ENCODE measurements around the gene SERPINB6. TPM values are rescaled to one million over a fixed set of nuclear protein-coding genes. Genes with fewer than 3 reads are reported as not detected.

Gene SERPINB6
- total and polyA plus RNA-seq, 9 of the 15 experiments (the other 6 are each of a cell fraction or from before 2014, with no cell fraction given): 86.6 to 211 (median 143) TPM

DNA sequence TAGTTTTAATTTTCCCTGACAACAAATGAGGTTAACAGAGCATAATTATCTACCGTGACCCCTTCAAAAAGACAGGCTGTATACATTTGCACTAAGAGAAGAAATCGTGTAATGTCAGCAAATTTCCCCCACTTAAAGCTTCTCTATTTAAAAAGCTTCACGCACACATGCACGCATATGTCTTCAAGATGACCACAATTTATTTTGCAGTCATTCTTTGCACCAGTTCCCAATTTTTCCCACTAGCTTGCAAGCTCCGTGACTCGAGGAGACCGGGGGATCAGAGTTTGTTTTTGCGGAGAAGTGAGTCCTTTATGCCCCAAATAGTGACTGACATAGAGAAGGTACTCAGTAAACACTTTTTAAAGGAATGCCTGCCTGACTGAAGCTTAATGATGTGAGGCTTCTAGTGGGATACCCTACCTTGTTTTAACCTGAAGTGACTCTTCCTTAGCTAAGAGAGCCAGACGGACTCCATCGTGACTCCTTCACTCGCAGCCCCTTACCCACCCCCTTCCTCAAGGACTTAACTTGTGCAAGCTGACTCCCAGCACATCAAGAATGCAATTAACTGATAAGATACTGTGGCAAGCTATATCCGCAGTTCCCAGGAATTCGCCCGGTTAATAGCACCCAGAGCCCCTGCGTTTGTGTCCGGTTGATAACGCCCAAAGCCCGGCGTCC, 19.0 kb upstream of the SERPINB6 start (continued):
- TF ChIP-seq, protein P1, sequence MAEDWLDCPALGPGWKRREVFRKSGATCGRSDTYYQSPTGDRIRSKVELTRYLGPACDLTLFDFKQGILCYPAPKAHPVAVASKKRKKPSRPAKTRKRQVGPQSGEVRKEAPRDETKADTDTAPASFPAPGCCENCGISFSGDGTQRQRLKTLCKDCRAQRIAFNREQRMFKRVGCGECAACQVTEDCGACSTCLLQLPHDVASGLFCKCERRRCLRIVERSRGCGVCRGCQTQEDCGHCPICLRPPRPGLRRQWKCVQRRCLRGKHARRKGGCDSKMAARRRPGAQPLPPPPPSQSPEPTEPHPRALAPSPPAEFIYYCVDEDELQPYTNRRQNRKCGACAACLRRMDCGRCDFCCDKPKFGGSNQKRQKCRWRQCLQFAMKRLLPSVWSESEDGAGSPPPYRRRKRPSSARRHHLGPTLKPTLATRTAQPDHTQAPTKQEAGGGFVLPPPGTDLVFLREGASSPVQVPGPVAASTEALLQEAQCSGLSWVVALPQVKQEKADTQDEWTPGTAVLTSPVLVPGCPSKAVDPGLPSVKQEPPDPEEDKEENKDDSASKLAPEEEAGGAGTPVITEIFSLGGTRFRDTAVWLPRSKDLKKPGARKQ (CRISPR knock-in tag; IDR thresholded peaks at IDR 0.05): no peak
- TF ChIP-seq PRDM10 (IDR thresholded peaks at IDR 0.05; ENCODE audit: partially characterized antibody): peak; percentile 74
- TF ChIP-seq RBM22 (IDR thresholded peaks at IDR 0.05; ENCODE audit: low read depth, low read length, poor library complexity, severe bottlenecking): no peak
- TF ChIP-seq RREB1 (CRISPR knock-in tag; IDR thresholded peaks at IDR 0.05): peak; percentile 75; the same call in 1 of the 2 replicates
- TF ChIP-seq, protein P2, sequence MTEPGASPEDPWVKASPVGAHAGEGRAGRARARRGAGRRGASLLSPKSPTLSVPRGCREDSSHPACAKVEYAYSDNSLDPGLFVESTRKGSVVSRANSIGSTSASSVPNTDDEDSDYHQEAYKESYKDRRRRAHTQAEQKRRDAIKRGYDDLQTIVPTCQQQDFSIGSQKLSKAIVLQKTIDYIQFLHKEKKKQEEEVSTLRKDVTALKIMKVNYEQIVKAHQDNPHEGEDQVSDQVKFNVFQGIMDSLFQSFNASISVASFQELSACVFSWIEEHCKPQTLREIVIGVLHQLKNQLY (CRISPR knock-in tag; conservative IDR thresholded peaks at IDR 0.05): 0 out of 4 replicates have a peak, but pooled peaks of 1 of the 2 experiments have one; percentile 22
- peak; percentile 87 for TF ChIP-seq TAL1 (IDR thresholded peaks at IDR 0.05)
- peak; percentile 34; the same call in 1 of the 2 replicates for TF ChIP-seq NFE2L1 (tag; IDR thresholded peaks at IDR 0.05; ENCODE audit: borderline replicate concordance, low read depth)
- TF ChIP-seq CHD4 (IDR thresholded peaks at IDR 0.05; ENCODE audit: insufficient read depth, insufficient replicate concordance, low read depth, low read length, poor library complexity, severe bottlenecking): no peak
- no peak for TF ChIP-seq ZNF384 (IDR thresholded peaks at IDR 0.05; ENCODE audit: low read depth, low read length)
- peak in 1 of 2 experiments; percentile 5; a peak in 1 of 4 replicates for TF ChIP-seq RAD21 (CRISPR knock-in tag; conservative IDR thresholded peaks at IDR 0.05 in 1 of 2, IDR thresholded peaks at IDR 0.05 in 1 of 2)
- 0 out of 2 replicates have a peak, but pooled peaks have one; percentile 75 for TF ChIP-seq ZNF445 (CRISPR knock-in tag; IDR thresholded peaks at IDR 0.05; ENCODE audit: low read depth)

Measured in K562 (cell line).